Retina (tissue), 1 donor: ENCODE data around the gene CHSY1.
"Not testable (repeated sequence)": the region's sequence is repeated elsewhere in the genome, so short reads cannot be mapped to it uniquely, and the experiment has no call there.

Source experiments
- DNase-seq: peaks from one replicate; pipeline ENCODE4 v3.0.0-alpha.2; 2016

The CHSY1 gene

GRCh38 chr15:101251830-101252820, at the start of gene CHSY1:
TSS of gene CHSY1 (minus strand) at chr15:101252048. CDS start at chr15:101251456, 592 bp downstream.
- DNase-seq: peak; percentile 93

- DNase-seq: no peak
Observed at GRCh38 chr15:101296418-101297405, 44.9 kb upstream of the CHSY1 start.

GRCh38 chr15:101295607-101296161, 43.8 kb upstream of the CHSY1 start:
- no peak for DNase-seq

- peak; percentile 97 for DNase-seq
Observed at GRCh38 chr15:101294731-101295606, 43.1 kb upstream of the CHSY1 start, which contains the start of gene SNRPA1. TSS of gene SNRPA1 (minus strand) at chr15:101295248. CDS start at chr15:101295178, 70 bp downstream.

GRCh38 chr15:101293122-101293521, 41.3 kb upstream of the CHSY1 start:
- DNase-seq: no peak

- DNase-seq: no peak
Observed at GRCh38 chr15:101288905-101289513, 37.2 kb upstream of the CHSY1 start.

GRCh38 chr15:101287342-101287741, 35.5 kb upstream of the CHSY1 start:
- not testable (repeated sequence) for DNase-seq

- no peak for DNase-seq
Observed at GRCh38 chr15:101286471-101287114, 34.7 kb upstream of the CHSY1 start.

- no peak for DNase-seq
Observed at GRCh38 chr15:101283931-101284330, 32.1 kb upstream of the CHSY1 start.

GRCh38 chr15:101280007-101280406, 28.2 kb upstream of the CHSY1 start:
- DNase-seq: no peak

- no peak for DNase-seq
Observed at GRCh38 chr15:101277943-101278564, 26.2 kb upstream of the CHSY1 start.

GRCh38 chr15:101277038-101277822, 25.4 kb upstream of the CHSY1 start, which contains the start of gene SELENOS:
TSS of gene SELENOS (minus strand) at chr15:101277485. CDS start at chr15:101277417, 68 bp downstream.
- DNase-seq: peak; percentile 92

GRCh38 chr15:101276501-101277037, 24.7 kb upstream of the CHSY1 start:
- peak; percentile 34 for DNase-seq

- no peak for DNase-seq
Observed at GRCh38 chr15:101275018-101275417, 23.2 kb upstream of the CHSY1 start.

- no peak for DNase-seq
Observed at GRCh38 chr15:101273534-101273933, 21.7 kb upstream of the CHSY1 start.

- DNase-seq: no peak
Observed at GRCh38 chr15:101272584-101272983, 20.7 kb upstream of the CHSY1 start.

- DNase-seq: no peak
Observed at GRCh38 chr15:101269479-101270223, 17.8 kb upstream of the CHSY1 start.
